WTC11 (cell line): ENCODE results near the gene F13A1. TPM values are rescaled to one million over a fixed set of nuclear protein-coding genes. Genes with fewer than 3 reads are reported as not detected.

Experiments
- ATAC-seq: fragments of 200-7000 bp; cut with Tn5 transposase; 2 replicates; pipeline ENCODE4 v1.10.0; 2021; ENCODE audit warnings: mild to moderate bottlenecking, moderate library complexity
- CTCF ChIA-PET: fragments of 300-600 bp; sonication (Branson Sonifier 250); formaldehyde crosslinking; loops from one replicate; lab custom pipeline; 2021; ENCODE audit warnings: antibody characterized with exemption; lab: Charles Lee
- POLR2A ChIA-PET: fragments of 350-600 bp; sonication (Branson Sonifier 250); formaldehyde crosslinking; loops from one replicate; lab custom pipeline; 2021; ENCODE audit warnings: antibody characterized with exemption; lab: Charles Lee
- DNase-seq: peaks from one replicate; pipeline ENCODE4 v3.0.0; 2021; ENCODE audit warnings: low spot score
- H3K27ac Mint-ChIP-seq: 2 replicates; pipeline ENCODE4 v1.8.0; 2021; ENCODE audit warnings: mixed read lengths
- H3K27me3 Mint-ChIP-seq: 2 replicates; pipeline ENCODE4 v1.8.0; 2021; ENCODE audit warnings: low read depth, mild to moderate bottlenecking, moderate library complexity, mixed read lengths
- H3K36me3 Mint-ChIP-seq: 2 replicates; pipeline ENCODE4 v1.8.0; 2021; ENCODE audit warnings: mixed read lengths
- H3K4me1 Mint-ChIP-seq: 2 replicates; pipeline ENCODE4 v1.8.0; 2022; ENCODE audit warnings: mixed read lengths
- H3K4me3 Mint-ChIP-seq: 2 replicates; pipeline ENCODE4 v1.8.0; 2021; ENCODE audit warnings: mild to moderate bottlenecking, moderate library complexity, mixed read lengths
- H3K9me3 Mint-ChIP-seq: 2 replicates; pipeline ENCODE4 v1.8.0; 2021; ENCODE audit warnings: mixed read lengths
- ATF1 ChIP-seq: sonication (generic); formaldehyde crosslinking; IDR thresholded peaks from 2 replicates; pipeline ENCODE4 v1.8.1; 2023; ENCODE audit warnings: mild to moderate bottlenecking, moderate library complexity, missing genetic modification reagents
- CREM ChIP-seq: sonication (generic); formaldehyde crosslinking; IDR thresholded peaks from 2 replicates; pipeline ENCODE4 v1.8.1; 2022; ENCODE audit warnings: mild to moderate bottlenecking, missing genetic modification reagents, moderate library complexity
- FOXJ3 ChIP-seq: sonication (generic); formaldehyde crosslinking; IDR thresholded peaks from 2 replicates; pipeline ENCODE4 v1.9.0; 2021; ENCODE audit warnings: missing genetic modification reagents, mild to moderate bottlenecking, borderline replicate concordance
- GABPB1 ChIP-seq: sonication (generic); formaldehyde crosslinking; IDR thresholded peaks from 2 replicates; pipeline ENCODE4 v1.8.1; 2023; ENCODE audit warnings: mild to moderate bottlenecking, missing genetic modification reagents
- HMGA2 ChIP-seq: fragments of 250-450 bp; sonication (Bioruptor Pico); IDR thresholded peaks from 2 replicates; pipeline ENCODE4 v1.4.0; 2021; ENCODE audit warnings: mild to moderate bottlenecking, moderate library complexity
- MXD4 ChIP-seq: fragments of 250-450 bp; sonication (Bioruptor Pico); IDR thresholded peaks from 2 replicates; pipeline ENCODE4 v1.8.0; 2021; ENCODE audit warnings: mild to moderate bottlenecking, moderate library complexity, borderline replicate concordance
- NFE2L1 ChIP-seq: sonication (generic); formaldehyde crosslinking; IDR thresholded peaks from 2 replicates; pipeline ENCODE4 v1.8.1; 2023; ENCODE audit warnings: missing genetic modification reagents
- RELA ChIP-seq: sonication (generic); formaldehyde crosslinking; IDR thresholded peaks from 2 replicates; pipeline ENCODE4 v1.8.1; 2022; ENCODE audit warnings: missing genetic modification reagents, mild to moderate bottlenecking, borderline replicate concordance
- SOX15 ChIP-seq: fragments of 250-450 bp; sonication (Bioruptor Pico); IDR thresholded peaks from 2 replicates; pipeline ENCODE4 v1.9.0; 2021; ENCODE audit warnings: mild to moderate bottlenecking
- TEAD1 ChIP-seq: sonication (generic); formaldehyde crosslinking; IDR thresholded peaks from 2 replicates; pipeline ENCODE4 v1.8.0; 2022; ENCODE audit warnings: mild to moderate bottlenecking, missing genetic modification reagents
- TP53 ChIP-seq: sonication (generic); formaldehyde crosslinking; IDR thresholded peaks from 2 replicates; pipeline ENCODE4 v1.8.1; 2023; ENCODE audit warnings: mild to moderate bottlenecking, missing genetic modification reagents
- ZBTB21 ChIP-seq: sonication (generic); formaldehyde crosslinking; IDR thresholded peaks from 2 replicates; pipeline ENCODE4 v1.8.1; 2023; ENCODE audit warnings: mild to moderate bottlenecking, missing genetic modification reagents, borderline replicate concordance
- ZNF232 ChIP-seq: sonication (generic); formaldehyde crosslinking; IDR thresholded peaks from 2 replicates; pipeline ENCODE4 v1.8.0; 2022; ENCODE audit warnings: mild to moderate bottlenecking, missing genetic modification reagents
- ZNF416 ChIP-seq: fragments of 250-450 bp; sonication (Bioruptor Pico); IDR thresholded peaks from 2 replicates; pipeline ENCODE4 v1.9.0; 2021; ENCODE audit warnings: mild to moderate bottlenecking, inconsistent platforms
- ZNF671 ChIP-seq: fragments of 250-450 bp; sonication (Bioruptor Pico); IDR thresholded peaks from 2 replicates; pipeline ENCODE4 v1.8.0; 2021; ENCODE audit warnings: mild to moderate bottlenecking
- total RNA-seq: library from RNA; stranded (reverse); gene quantifications from 3 replicates; pipeline ENCODE4 v1.2.3, GENCODE V29; 2021
- TF ChIP-seq, protein P1 (sequence below): fragments of 250-450 bp; sonication (Bioruptor Pico); IDR thresholded peaks from 2 replicates; pipeline ENCODE4 v1.9.0; 2021; ENCODE audit warnings: mild to moderate bottlenecking
- TF ChIP-seq, protein P2 (sequence below): sonication (generic); formaldehyde crosslinking; IDR thresholded peaks from 2 replicates; pipeline ENCODE4 v1.8.0; 2023; ENCODE audit warnings: mild to moderate bottlenecking, missing genetic modification reagents
- TF ChIP-seq, protein P3 (sequence below): sonication (generic); formaldehyde crosslinking; IDR thresholded peaks from 2 replicates; pipeline ENCODE4 v1.8.0; 2022; ENCODE audit warnings: mild to moderate bottlenecking, missing genetic modification reagents
- TF ChIP-seq, protein P4 (sequence below): sonication (generic); formaldehyde crosslinking; IDR thresholded peaks from 2 replicates; pipeline ENCODE4 v1.8.1; 2022; ENCODE audit warnings: low read depth, missing genetic modification reagents, borderline replicate concordance
- TF ChIP-seq, protein P5 (sequence below): sonication (generic); formaldehyde crosslinking; IDR thresholded peaks from 2 replicates; pipeline ENCODE4 v1.8.0; 2022; ENCODE audit warnings: mild to moderate bottlenecking, missing genetic modification reagents
- TF ChIP-seq, protein P6 (sequence below): sonication (generic); formaldehyde crosslinking; IDR thresholded peaks from 2 replicates; pipeline ENCODE4 v1.8.1; 2022; ENCODE audit warnings: mild to moderate bottlenecking, missing genetic modification reagents, moderate library complexity, borderline replicate concordance
- TF ChIP-seq, protein P7 (sequence below): sonication (generic); formaldehyde crosslinking; IDR thresholded peaks from 2 replicates; pipeline ENCODE4 v1.8.1; 2023; ENCODE audit warnings: mild to moderate bottlenecking, missing genetic modification reagents, moderate library complexity
- TF ChIP-seq, protein P8 (sequence below): fragments of 250-450 bp; sonication (Bioruptor Pico); IDR thresholded peaks from 2 replicates; pipeline ENCODE4 v1.9.0; 2021; ENCODE audit warnings: mild to moderate bottlenecking
- TF ChIP-seq, protein P9 (sequence below): sonication (generic); formaldehyde crosslinking; IDR thresholded peaks from 2 replicates; pipeline ENCODE4 v1.8.1; 2022; ENCODE audit warnings: missing genetic modification reagents, borderline replicate concordance

F13A1 gene
- total RNA-seq, 1 experiment from 2014 or later = 1.0 TPM

DNA sequence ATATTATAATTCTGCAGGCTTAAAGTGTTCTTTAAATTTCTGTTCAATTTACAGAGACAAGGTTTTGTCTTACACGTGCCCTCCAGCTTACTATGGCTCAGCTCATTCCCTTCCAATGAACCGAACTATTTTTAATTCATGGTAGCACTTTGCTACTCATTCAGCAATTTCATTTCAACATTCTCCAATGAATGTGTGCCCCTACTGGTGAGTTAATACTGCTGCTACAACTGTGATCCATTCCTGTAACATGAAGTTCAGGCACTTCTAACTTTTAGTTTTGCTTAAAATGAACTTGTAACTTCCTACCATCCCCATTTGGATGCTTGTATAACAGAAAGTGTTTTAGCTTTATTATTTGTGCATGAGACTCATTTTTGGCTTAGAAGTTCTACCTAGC, 99.7 kb downstream of the F13A1 start (continued):
- TF ChIP-seq TEAD1 (CRISPR knock-in tag) (no peak), ZNF232 (CRISPR knock-in tag) (no peak), SOX15 (no peak), HMGA2 (no peak), TP53 (CRISPR knock-in tag) (no peak), GABPB1 (CRISPR knock-in tag) (no peak), ATF1 (CRISPR knock-in tag) (no peak), FOXJ3 (CRISPR knock-in tag) (no peak), MXD4 (no peak)
- TF ChIP-seq, protein P1, sequence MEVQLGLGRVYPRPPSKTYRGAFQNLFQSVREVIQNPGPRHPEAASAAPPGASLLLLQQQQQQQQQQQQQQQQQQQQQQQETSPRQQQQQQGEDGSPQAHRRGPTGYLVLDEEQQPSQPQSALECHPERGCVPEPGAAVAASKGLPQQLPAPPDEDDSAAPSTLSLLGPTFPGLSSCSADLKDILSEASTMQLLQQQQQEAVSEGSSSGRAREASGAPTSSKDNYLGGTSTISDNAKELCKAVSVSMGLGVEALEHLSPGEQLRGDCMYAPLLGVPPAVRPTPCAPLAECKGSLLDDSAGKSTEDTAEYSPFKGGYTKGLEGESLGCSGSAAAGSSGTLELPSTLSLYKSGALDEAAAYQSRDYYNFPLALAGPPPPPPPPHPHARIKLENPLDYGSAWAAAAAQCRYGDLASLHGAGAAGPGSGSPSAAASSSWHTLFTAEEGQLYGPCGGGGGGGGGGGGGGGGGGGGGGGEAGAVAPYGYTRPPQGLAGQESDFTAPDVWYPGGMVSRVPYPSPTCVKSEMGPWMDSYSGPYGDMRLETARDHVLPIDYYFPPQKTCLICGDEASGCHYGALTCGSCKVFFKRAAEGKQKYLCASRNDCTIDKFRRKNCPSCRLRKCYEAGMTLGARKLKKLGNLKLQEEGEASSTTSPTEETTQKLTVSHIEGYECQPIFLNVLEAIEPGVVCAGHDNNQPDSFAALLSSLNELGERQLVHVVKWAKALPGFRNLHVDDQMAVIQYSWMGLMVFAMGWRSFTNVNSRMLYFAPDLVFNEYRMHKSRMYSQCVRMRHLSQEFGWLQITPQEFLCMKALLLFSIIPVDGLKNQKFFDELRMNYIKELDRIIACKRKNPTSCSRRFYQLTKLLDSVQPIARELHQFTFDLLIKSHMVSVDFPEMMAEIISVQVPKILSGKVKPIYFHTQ (CRISPR knock-in tag) = no peak
- TF ChIP-seq, protein P2, sequence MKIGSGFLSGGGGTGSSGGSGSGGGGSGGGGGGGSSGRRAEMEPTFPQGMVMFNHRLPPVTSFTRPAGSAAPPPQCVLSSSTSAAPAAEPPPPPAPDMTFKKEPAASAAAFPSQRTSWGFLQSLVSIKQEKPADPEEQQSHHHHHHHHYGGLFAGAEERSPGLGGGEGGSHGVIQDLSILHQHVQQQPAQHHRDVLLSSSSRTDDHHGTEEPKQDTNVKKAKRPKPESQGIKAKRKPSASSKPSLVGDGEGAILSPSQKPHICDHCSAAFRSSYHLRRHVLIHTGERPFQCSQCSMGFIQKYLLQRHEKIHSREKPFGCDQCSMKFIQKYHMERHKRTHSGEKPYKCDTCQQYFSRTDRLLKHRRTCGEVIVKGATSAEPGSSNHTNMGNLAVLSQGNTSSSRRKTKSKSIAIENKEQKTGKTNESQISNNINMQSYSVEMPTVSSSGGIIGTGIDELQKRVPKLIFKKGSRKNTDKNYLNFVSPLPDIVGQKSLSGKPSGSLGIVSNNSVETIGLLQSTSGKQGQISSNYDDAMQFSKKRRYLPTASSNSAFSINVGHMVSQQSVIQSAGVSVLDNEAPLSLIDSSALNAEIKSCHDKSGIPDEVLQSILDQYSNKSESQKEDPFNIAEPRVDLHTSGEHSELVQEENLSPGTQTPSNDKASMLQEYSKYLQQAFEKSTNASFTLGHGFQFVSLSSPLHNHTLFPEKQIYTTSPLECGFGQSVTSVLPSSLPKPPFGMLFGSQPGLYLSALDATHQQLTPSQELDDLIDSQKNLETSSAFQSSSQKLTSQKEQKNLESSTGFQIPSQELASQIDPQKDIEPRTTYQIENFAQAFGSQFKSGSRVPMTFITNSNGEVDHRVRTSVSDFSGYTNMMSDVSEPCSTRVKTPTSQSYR = no peak

DNA sequence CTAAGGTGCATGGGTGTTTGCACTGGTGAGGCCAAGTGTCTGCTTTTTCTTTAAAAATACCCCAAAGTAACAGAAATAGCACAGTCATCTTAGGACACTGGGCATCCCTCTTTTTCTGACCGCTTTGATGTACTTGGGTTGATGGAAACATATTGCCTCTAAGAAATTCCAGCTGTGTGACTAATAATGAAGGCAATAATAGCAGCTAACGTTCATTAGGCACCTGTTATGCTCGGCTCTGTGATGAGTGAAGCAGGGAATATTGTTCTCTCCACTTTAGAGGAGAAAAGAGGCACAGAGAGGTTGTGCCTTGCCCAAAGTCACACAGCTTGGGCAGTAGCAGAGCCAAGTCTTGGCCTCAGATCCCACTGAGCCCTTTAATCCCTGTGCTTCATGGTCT, 100.7 kb downstream of the F13A1 start:
- POLR2A ChIA-PET = interaction anchor here (0.5 kb wide), 1 partner anchor 1984 kb away, joined by 6 read pairs; no protein-coding TSS in a partner anchor
- no peak for DNase-seq
- Mint-ChIP-seq H3K4me3 (no peak overlapping the region), H3K9me3 (no peaks in the 10 kb centered on the region), H3K27ac (no peak overlapping the region), H3K36me3 (no peaks in the 10 kb centered on the region), H3K4me1 (peaks cover 5% of the 10 kb centered on the region), H3K27me3 (no peaks in the 10 kb centered on the region)
- CTCF ChIA-PET = interaction anchor here (1.2 to 1.5 kb wide), 2 partner anchors 13 to 40 kb away, joined by 3 to 4 read pairs; no protein-coding TSS in a partner anchor
- ATAC-seq = no peak
- TF ChIP-seq, protein P3, sequence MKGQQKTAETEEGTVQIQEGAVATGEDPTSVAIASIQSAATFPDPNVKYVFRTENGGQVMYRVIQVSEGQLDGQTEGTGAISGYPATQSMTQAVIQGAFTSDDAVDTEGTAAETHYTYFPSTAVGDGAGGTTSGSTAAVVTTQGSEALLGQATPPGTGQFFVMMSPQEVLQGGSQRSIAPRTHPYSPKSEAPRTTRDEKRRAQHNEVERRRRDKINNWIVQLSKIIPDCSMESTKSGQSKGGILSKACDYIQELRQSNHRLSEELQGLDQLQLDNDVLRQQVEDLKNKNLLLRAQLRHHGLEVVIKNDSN (CRISPR knock-in tag) = no peak
- TF ChIP-seq, protein P4, sequence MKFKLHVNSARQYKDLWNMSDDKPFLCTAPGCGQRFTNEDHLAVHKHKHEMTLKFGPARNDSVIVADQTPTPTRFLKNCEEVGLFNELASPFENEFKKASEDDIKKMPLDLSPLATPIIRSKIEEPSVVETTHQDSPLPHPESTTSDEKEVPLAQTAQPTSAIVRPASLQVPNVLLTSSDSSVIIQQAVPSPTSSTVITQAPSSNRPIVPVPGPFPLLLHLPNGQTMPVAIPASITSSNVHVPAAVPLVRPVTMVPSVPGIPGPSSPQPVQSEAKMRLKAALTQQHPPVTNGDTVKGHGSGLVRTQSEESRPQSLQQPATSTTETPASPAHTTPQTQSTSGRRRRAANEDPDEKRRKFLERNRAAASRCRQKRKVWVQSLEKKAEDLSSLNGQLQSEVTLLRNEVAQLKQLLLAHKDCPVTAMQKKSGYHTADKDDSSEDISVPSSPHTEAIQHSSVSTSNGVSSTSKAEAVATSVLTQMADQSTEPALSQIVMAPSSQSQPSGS (CRISPR knock-in tag) = no peak
- TF ChIP-seq ZNF416 (CRISPR knock-in tag) (no peak), RELA (CRISPR knock-in tag) (no peak), ATF1 (CRISPR knock-in tag) (no peak), FOXJ3 (CRISPR knock-in tag) (no peak), NFE2L1 (CRISPR knock-in tag) (no peak), ZNF671 (CRISPR knock-in tag) (no peak), CREM (CRISPR knock-in tag) (no peak), ZBTB21 (CRISPR knock-in tag) (no peak)
- TF ChIP-seq, protein P5, sequence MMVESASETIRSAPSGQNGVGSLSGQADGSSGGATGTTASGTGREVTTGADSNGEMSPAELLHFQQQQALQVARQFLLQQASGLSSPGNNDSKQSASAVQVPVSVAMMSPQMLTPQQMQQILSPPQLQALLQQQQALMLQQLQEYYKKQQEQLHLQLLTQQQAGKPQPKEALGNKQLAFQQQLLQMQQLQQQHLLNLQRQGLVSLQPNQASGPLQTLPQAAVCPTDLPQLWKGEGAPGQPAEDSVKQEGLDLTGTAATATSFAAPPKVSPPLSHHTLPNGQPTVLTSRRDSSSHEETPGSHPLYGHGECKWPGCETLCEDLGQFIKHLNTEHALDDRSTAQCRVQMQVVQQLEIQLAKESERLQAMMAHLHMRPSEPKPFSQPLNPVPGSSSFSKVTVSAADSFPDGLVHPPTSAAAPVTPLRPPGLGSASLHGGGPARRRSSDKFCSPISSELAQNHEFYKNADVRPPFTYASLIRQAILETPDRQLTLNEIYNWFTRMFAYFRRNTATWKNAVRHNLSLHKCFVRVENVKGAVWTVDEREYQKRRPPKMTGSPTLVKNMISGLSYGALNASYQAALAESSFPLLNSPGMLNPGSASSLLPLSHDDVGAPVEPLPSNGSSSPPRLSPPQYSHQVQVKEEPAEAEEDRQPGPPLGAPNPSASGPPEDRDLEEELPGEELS (CRISPR knock-in tag) = no peak
- TF ChIP-seq, protein P6, sequence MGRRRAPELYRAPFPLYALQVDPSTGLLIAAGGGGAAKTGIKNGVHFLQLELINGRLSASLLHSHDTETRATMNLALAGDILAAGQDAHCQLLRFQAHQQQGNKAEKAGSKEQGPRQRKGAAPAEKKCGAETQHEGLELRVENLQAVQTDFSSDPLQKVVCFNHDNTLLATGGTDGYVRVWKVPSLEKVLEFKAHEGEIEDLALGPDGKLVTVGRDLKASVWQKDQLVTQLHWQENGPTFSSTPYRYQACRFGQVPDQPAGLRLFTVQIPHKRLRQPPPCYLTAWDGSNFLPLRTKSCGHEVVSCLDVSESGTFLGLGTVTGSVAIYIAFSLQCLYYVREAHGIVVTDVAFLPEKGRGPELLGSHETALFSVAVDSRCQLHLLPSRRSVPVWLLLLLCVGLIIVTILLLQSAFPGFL = no peak
- TF ChIP-seq, protein P7, sequence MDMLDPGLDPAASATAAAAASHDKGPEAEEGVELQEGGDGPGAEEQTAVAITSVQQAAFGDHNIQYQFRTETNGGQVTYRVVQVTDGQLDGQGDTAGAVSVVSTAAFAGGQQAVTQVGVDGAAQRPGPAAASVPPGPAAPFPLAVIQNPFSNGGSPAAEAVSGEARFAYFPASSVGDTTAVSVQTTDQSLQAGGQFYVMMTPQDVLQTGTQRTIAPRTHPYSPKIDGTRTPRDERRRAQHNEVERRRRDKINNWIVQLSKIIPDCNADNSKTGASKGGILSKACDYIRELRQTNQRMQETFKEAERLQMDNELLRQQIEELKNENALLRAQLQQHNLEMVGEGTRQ (CRISPR knock-in tag) = no peak
- TF ChIP-seq, protein P8, sequence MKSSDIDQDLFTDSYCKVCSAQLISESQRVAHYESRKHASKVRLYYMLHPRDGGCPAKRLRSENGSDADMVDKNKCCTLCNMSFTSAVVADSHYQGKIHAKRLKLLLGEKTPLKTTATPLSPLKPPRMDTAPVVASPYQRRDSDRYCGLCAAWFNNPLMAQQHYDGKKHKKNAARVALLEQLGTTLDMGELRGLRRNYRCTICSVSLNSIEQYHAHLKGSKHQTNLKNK = no peak
- TF ChIP-seq, protein P9, sequence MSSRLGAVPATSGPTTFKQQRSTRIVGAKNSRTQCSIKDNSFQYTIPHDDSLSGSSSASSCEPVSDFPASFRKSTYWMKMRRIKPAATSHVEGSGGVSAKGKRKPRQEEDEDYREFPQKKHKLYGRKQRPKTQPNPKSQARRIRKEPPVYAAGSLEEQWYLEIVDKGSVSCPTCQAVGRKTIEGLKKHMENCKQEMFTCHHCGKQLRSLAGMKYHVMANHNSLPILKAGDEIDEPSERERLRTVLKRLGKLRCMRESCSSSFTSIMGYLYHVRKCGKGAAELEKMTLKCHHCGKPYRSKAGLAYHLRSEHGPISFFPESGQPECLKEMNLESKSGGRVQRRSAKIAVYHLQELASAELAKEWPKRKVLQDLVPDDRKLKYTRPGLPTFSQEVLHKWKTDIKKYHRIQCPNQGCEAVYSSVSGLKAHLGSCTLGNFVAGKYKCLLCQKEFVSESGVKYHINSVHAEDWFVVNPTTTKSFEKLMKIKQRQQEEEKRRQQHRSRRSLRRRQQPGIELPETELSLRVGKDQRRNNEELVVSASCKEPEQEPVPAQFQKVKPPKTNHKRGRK (CRISPR knock-in tag) = no peak
